Stimulated activated CD4-positive, alpha-beta T cell treated with anti-CD3 and anti-CD28 coated beads, Interleukin-2, amount 100 ng/mL, for 24 hours (primary cell): ENCODE data around the gene FCSK.
"Not testable (repeated sequence)": the region's sequence is repeated elsewhere in the genome, so short reads cannot be mapped to it uniquely, and the experiment has no call there.

Experiments
- DNase-seq, 2 donors: peaks; one replicate each; pipeline ENCODE4 v3.0.0-alpha.2; 2020

Gene FCSK

GRCh38 chr16:70454222-70455034 lies at the start of gene FCSK:
FCSK (plus strand) TSS chr16:70454595; CDS start chr16:70463191, 8,596 bp downstream.
- peak; percentile 71 to 73 for DNase-seq

GRCh38 chr16:70406104-70406503 lies 48.3 kb upstream of the FCSK start:
- not testable (repeated sequence) for DNase-seq

DNA sequence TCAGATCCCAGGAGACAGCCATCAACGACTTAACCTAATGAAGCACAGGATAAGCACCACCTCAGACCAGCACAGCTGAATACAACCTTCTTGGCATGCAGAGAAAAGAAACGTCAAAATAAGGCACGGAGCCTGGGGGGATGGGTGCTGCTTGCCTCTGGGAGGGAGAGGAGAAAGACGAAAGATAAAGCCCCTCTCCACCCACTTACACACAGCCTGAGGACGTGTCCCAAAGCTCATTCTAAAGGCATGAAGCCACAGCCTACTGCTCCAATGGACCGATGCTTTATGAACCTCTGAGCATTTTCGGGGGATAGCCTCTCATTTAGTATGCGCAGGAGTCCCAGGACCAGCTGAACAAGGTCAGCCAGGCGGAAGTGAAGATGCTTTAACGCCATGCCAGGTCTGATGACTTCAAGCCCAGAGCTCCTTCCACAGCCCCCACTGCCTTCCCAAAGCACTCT lies 46.6 kb upstream of the FCSK start:
- no peak for DNase-seq

- no peak for DNase-seq
Measured at GRCh38 chr16:70410734-70411133, 43.7 kb upstream of the FCSK start.

GRCh38 chr16:70412385-70412784 lies 42.0 kb upstream of the FCSK start:
- no peak for DNase-seq

DNA sequence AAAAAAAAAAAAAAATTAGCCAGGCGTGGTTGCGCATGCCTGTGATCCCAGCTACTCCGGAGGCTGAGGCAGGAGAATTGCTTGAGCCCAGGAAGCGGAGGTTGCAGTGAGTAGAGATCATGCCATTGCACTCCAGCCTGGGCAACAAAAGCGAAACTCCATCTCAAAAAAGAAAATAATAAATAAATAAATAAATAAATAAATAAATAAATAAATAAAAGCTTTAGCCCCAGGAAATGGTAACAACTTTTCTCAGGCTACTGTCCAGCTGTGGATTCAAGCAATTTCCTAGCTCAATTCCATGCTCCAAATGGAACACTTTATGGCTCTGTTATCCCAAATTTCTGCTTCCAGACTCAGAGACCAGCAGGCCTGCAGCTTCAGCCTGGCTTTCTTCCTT lies 40.8 kb upstream of the FCSK start:
- DNase-seq, result not testable (repeated sequence)

DNA sequence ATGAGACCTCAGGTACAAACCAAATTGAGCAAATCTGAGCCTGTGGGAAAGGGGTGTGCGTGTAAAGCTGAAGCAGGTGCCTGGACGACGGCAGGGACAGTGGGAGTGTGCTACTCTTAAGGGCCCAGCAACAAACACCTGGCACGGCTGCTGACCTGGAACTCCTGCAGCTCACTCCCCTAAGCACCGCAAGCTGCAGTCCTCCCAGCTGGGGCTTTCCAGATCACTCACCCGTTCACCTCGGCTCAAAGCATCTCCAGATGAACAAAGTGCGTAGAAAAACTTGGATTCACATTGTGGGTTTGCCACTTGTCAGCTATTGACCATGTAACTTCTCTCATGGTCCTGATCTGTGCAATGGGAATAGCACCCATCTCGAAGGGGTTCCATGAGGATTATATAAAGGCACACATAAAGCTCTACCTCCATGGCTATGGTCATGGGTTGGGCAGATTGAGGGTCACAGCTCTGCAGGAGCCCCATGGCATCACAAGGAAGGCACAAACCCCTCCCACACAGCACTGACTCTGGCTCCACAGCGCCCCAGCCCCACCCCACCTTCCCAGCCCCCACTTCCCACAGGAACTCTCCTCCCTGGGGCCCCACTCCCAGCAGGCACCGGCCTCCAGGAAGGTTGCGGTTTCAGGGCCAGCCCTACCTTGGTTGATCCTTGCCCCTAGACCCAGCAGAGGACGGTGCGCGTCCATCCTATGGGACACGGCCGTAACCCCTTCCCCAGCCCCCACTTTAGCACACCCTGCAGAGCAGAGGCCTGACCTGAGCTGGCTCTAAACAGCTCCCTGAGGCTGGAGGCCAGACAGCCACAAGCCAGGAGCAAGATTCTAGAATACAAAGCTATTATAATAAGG lies 37.4 kb upstream of the FCSK start:
- no peak for DNase-seq

DNA sequence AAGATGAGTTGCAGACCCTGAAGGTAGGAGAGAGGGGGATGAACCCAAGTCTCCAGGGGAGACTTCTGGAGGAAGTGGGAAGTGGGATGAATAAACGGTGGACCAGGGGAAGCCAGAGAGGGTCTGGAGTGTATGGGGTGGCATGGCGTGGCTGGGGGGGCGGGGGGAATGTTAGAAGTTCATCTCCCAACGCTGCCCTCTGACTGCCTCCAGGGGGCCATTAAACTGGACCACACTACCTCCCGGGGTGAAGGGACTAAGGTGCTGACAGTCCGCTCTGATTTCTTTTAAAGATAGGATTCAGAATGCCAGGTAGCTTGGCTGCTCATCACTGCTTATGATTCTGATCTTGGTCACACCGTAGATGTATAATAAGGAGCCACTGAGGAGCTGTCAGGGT lies 36.7 kb upstream of the FCSK start:
- no peak for DNase-seq

- no peak for DNase-seq
Measured at GRCh38 chr16:70418274-70418992, 36.0 kb upstream of the FCSK start.

DNA sequence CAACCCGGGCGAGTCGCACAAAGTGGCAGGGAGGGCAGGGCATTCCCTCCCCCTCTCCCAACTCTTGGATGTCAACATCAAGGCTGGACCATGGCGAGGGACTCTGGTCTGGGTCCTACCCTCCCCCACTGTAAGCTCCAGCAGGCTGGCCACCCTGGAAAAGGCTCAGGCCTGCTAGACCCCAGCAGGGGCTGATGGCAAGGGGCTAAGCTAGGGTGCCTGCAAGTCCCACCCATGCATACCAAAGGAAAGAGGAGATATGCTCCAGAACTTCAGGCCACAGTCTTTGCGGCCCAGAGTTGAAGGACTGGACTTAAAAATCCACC lies 35.4 kb upstream of the FCSK start:
- no peak for DNase-seq

DNA sequence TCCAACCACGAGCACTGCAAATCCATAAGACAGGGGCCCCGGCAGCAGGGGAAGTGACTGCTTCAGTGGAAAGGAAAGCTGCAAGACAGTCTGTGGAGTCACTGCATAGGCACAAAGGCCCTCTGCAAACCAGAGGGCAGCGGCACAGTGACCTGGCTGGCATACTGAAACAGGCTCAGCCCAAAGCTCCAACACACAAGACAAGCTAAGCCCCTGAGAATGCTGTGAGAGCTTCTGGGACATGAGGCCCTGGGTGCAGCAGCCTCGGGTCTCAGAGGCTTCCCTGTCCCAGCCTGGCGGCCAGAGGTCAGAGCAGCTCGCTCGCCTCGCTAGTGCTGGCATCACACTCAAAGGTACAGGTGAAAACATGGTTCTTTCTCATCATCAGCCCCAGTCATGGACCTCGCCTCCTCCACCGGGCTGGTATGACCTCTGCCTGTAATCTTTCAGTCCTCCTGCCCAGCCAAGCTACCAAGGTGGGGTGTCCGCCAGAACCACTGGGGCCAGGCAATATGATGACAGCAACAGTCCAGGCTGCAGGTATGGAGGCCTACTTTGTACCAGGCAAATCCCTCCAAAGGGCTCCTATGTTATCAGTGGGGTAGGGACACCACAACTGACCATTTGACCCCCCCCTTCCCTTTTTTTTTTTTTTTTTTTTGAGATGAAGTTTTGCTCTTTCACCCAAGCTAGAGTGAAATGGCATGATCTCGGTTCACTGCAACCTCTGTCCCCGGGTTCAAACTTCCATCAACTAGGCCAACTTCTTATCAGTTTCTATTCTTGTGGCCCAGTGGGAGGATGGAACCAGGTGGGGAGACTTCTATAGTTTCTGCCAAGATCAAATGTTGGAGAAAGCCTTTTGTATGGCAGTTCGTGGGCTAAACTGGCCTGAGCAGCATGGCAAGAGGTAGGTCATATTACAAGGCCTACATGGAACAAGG lies 34.7 kb upstream of the FCSK start:
- DNase-seq, result no peak

DNA sequence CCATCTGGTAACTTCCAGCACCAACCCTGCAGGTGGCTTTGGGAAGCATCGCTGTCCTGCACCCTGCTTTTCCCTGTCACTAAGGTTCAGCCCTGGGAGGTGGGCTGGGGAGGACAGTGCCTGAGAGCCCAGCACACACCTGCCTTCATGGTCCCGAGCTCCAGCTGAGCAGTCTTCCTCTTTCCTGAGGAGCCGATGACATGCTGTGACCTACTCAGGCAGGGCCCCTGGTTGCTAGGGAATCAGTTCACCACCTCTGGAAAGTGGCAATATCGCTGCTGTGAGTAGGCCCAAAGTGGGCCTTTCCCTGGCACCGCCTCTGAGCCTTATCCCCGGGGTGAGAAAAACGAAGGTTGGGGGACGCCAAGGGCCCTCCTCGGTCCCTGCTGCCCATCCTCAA lies 33.4 kb upstream of the FCSK start:
- no peak for DNase-seq

DNA sequence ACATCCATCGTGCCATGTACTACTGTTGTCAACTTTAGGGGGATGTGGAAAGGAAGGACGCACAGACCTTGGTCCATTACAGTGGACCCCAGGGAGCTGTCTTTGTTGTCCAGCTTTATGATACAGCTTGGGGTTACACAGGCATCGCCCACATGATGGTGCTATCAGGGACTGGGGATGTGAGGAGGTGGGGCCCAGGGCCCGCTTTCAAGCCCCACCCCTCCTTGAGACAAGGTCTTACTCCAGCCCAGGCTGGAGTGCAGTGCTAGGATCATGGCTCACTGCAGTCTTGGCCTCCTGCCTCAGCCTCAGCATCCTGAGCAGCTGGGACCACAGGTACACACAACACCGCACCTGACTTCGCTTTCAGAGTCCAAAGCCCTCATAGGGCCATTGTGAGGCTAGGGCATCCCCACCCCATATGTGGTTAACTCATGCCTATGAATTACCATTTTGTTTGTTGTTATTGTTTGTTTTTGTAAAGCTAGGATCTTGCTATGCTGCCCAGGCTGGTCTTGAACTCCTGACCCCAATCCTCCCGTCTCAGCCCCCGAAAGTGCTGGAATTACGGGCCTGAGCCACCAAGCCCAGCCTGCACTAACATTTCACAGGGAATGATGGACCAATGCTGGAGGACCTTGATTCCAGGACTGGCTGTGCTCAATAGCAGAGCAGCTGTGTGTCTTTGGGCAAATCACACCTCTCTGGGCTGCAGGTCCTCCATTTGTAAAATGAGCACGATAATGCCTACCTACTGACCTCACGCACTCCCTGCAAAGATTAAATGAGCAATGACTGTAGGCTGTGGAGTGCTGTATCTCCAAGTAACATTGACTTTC lies 32.7 kb upstream of the FCSK start:
- DNase-seq, result no peak

- no peak for DNase-seq
Measured at GRCh38 chr16:70422543-70422942, 31.9 kb upstream of the FCSK start.

DNA sequence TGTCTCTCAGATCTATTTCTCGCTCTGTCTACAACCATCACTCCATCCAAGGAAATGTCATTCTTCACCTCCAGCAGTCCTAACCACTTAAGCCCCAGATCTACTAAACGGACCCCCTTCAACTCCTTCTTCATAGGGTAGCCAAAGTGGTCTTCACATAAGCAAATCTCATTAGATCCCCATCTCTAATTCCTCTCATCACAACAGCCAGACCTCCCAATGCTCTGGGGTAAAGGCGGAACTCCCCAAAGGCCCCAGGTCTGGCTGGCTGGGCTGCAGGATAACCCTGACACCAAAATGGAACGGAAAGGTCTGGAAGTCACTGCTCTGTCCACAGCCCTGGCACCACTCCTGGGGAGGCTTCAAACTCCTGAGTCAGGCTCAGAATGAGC lies 26.6 kb upstream of the FCSK start:
- no peak for DNase-seq

- peak; percentile 50 to 76 for DNase-seq
Measured at GRCh38 chr16:70428178-70428998, 26.0 kb upstream of the FCSK start.

DNA sequence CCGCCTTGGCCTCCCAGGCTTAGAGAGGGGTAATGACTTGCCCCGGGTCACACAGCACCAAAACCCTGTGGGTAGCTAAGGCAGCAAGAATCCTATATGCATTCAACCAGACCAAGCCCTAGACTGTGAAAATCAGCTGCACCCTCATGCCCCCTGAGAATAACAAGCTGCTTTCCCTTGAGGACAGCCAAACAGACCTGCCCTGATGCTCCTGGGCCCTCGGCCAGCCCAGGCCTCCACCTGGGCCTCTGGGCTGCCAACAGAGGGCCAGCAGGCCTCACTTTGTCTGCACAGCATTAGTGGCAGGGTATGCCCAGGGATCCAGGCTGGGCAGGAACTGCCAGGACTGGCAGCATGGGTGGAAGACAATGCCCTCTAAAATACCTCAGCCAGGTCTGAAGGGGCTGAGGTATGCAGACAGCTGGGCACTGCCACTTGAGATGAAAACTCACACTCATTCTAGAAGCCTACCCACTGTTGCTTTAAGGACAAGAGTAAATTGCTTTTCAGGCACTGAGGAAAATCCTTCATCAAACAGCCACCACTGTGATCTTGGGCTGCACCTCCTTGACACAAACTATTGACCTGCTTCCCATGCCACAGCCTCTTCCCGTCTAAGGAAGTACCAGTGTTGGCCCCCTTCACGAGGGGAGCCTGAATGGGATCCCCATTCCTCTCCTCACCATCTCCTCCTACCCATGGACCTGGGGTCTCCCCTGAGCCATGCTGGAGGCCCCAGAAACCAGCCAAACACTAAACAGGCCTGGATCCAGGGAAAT lies 24.3 kb upstream of the FCSK start:
- no peak for DNase-seq

DNA sequence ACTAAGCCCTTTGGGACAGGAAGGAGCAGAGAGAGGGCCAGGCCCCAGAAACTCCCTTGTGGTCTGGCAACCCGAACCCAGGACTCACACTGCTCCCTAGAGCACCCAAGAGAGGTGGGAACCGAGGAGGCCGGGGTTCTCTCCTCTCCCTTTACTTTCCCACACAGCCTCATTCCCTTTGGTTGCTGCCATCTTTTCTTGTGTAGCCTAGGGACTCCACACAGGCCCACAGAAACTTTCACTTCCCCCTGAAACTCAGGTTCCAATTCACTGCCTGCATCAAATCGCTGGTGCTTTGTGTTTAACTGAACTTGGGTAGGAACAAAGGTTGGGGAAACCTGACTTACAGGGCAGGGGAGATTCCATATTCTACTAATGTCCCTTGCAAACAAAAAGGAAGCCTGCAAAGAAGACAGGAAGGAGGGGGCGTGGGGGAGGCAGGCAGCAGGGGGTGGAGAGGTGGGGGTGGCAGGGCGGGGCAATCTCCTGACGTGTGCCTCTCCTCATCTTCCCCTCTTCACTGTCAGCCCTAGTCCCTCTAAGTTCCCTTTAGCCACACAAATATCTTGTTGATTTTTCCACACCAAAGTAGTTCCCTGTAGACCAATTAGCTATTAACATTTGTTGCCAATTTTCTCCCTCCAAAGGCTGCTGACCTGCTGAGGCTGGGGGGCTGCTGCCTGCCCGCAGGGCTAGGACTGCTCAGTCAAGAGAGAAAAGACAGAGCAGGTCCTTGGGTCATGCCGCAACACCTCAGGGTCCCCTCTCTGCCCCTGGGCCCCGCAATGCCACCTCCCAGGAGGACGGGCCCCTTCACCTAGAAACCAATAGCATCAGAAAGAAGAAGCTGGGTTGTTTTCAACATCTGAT lies 23.5 kb upstream of the FCSK start:
- peak; percentile 55 to 57 for DNase-seq

DNA sequence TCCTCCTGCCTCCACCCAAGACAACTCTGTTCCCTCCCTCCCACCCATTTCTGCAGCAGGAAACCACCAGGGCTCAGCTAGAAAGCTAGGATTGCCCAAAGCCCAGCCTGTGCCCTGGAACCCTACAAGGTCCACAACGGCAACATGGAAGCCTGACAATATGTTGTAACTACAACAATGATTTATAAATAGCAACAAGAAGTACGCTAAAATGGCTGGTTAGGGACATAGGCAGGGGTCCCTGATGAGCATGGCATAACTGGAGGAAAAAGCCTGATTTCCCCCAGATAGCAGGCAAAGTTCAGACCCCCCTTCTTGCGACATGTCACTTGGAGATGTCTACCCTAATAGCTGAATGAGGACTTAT lies 22.1 kb upstream of the FCSK start:
- no peak for DNase-seq
